Measurements from ENCODE around the gene MAP3K21. TPM values are rescaled to one million over a fixed set of nuclear protein-coding genes. Genes with fewer than 3 reads are reported as not detected.

Gene MAP3K21
- total and polyA plus RNA-seq, 2 of the 8 experiments (the other 6 are each of a cell fraction or from before 2014, with no cell fraction given): 21.2 to 21.8 TPM

DNA sequence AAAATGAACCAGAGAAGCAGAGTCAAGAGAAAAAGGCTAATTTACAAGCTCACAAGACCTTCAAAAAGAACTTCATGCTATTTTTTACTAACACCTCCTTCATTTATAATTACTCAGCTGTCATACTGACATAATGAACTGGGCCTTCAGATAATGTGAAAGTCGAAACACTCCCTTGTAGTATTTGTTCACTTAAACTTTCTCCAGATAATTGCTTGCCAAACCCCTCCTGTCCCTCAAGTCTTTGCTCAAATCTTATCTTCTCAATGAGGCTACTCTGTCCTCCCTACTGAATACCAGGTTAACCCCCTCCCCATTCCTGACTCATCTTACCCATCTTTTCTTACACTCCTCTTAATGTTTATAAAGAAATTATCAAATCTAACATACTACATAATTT is 11.1 kb upstream of the MAP3K21 start:
- H3K27ac ChIP-seq (ENCODE audit: low read depth, low read length): no peak overlapping the region
- H3K36me3 ChIP-seq (ENCODE audit: control insufficient read depth in 2 of 4, insufficient read depth in 4 of 4, low read length in 3 of 4): no peaks in the 10 kb centered on the region
- H3K4me2 ChIP-seq (ENCODE audit: insufficient read depth in 1 of 2, low read depth in 2 of 2, low read length in 2 of 2): no peak overlapping the region
- no peak overlapping the region for H2BK15ac ChIP-seq (ENCODE audit: low read length)
- H3K9me3 ChIP-seq (ENCODE audit: insufficient read depth in 2 of 2, low read depth in 1 of 2, low read length in 1 of 2): no peaks in the 10 kb centered on the region
- H4K5ac ChIP-seq (ENCODE audit: insufficient read length, low read depth, low read length): no peak overlapping the region
- H4K8ac ChIP-seq (ENCODE audit: extremely low read depth, insufficient read depth, low read length): no peak overlapping the region
- ChIA-PET POLR2A (ENCODE audit: partially characterized antibody) (no interaction called here), CTCF (ENCODE audit: partially characterized antibody) (interaction anchor here (0.5 to 1.6 kb wide), 8 partner anchors 9 to 798 kb away, joined by 3 to 6 read pairs (median 3); no protein-coding TSS in a partner anchor)
- no peak overlapping the region for H2BK5ac ChIP-seq (ENCODE audit: low read depth, low read length)
- WGBS, 2 experiments (ENCODE audit: extremely low coverage in 1 of 2, insufficient coverage in 1 of 2, insufficient read length in 1 of 2, insufficient replicate concordance in 2 of 2, low coverage in 1 of 2, low lambda C conversion rate in 2 of 2, missing lambda C conversion rate in 1 of 2): 79% methylated on average over 1 of the region's 1 CpG; no CpG with 5 or more reads in 1 of the 2 experiments
- H3K79me1 ChIP-seq (ENCODE audit: low read depth, low read length): no peaks in the 10 kb centered on the region
- H2AK5ac ChIP-seq (ENCODE audit: low read depth, low read length): no peak overlapping the region
- no peak overlapping the region for H3K56ac ChIP-seq (replicated peaks; ENCODE audit: insufficient read length, low read depth, low read length)
- no peak overlapping the region for H3K9ac ChIP-seq (replicated peaks in 1 of 4; ENCODE audit: extremely low read depth in 1 of 4, low read depth in 3 of 4, low read length in 3 of 4)
- H3K27me3 ChIP-seq (replicated peaks in 1 of 4; ENCODE audit: control insufficient read depth in 3 of 4, extremely low read depth in 1 of 4, insufficient read depth in 3 of 4, low read length in 3 of 4): no peaks in the 10 kb centered on the region
- H3K18ac ChIP-seq (ENCODE audit: extremely low read depth, low read length): no peak overlapping the region
- no peak overlapping the region for H2BK120ac ChIP-seq (replicated peaks; ENCODE audit: low read depth, low read length)
- no peak overlapping the region for H3K4ac ChIP-seq (replicated peaks; ENCODE audit: insufficient read length, low read depth, low read length)
- H3K23me2 ChIP-seq (ENCODE audit: low read depth, low read length): no peaks in the 10 kb centered on the region; the same call in 1 of the 2 replicates
- peaks cover 0 to 3% (median 0%) of the 10 kb centered on the region in 4 experiments; a peak in 2 of 7 replicates for H3K4me1 ChIP-seq (replicated peaks in 1 of 4; ENCODE audit: control insufficient read depth in 3 of 4, insufficient read depth in 4 of 4, low read length in 3 of 4)
- no peak overlapping the region for H3K4me3 ChIP-seq (ENCODE audit: extremely low read depth in 1 of 4, insufficient read depth in 2 of 4, low read depth in 3 of 4, low read length in 4 of 4)
- H4K20me1 ChIP-seq (replicated peaks in 1 of 2; ENCODE audit: control insufficient read depth in 1 of 2, insufficient read depth in 2 of 2, low read length in 2 of 2): no peaks in the 10 kb centered on the region
- no peak overlapping the region for H2BK12ac ChIP-seq (ENCODE audit: low read depth, low read length)
- no peaks in the 10 kb centered on the region for H3K79me2 ChIP-seq (ENCODE audit: control insufficient read depth in 1 of 2, insufficient read depth in 2 of 2, low read length in 2 of 2)
- DNase-seq (ENCODE audit: low read depth in 1 of 2, low spot score in 2 of 2) (no peak), FAIRE-seq (no peak)
- H3K14ac ChIP-seq (ENCODE audit: insufficient read length): no peak overlapping the region
- no peak overlapping the region for H2AFZ ChIP-seq (ENCODE audit: low read length)
- no peak overlapping the region for H2BK20ac ChIP-seq (ENCODE audit: low read length)
- no peak overlapping the region for H3K23ac ChIP-seq (ENCODE audit: insufficient read length)
- no peak overlapping the region for H4K91ac ChIP-seq (replicated peaks; ENCODE audit: insufficient read length, low read length)
- TF ChIP-seq GABPA (IDR thresholded peaks at IDR 0.05; ENCODE audit: borderline replicate concordance, insufficient read depth, low read length) (no peak), RAD21 (IDR thresholded peaks at IDR 0.05 in 1 of 2, conservative IDR thresholded peaks at IDR 0.05 in 1 of 2; ENCODE audit: low read depth in 2 of 2, low read length in 2 of 2) (no peak), ZNF274 (IDR thresholded peaks at IDR 0.05; ENCODE audit: borderline replicate concordance, extremely low read depth, low read length) (no peak), BCL11A (IDR thresholded peaks at IDR 0.05; ENCODE audit: low read depth in 2 of 2, low read length in 2 of 2) (no peak), TBP (IDR thresholded peaks at IDR 0.05; ENCODE audit: low read depth, low read length) (no peak), TAF7 (optimal IDR thresholded peaks at IDR 0.05; ENCODE audit: borderline replicate concordance, low read depth, low read length) (no peak), EZH2 (IDR thresholded peaks at IDR 0.05; ENCODE audit: low read depth, low read length, severe bottlenecking) (no peak), SP4 (IDR thresholded peaks at IDR 0.05; ENCODE audit: low read length) (no peak), SP1 (IDR thresholded peaks at IDR 0.05; ENCODE audit: low read depth, low read length) (no peak), SAP30 (IDR thresholded peaks at IDR 0.05; ENCODE audit: insufficient read depth, insufficient replicate concordance, low read length) (no peak), BRCA1 (IDR thresholded peaks at IDR 0.05; ENCODE audit: low read depth, low read length) (no peak), CHD2 (IDR thresholded peaks at IDR 0.05; ENCODE audit: low read length) (no peak)
- TF ChIP-seq, protein P1, sequence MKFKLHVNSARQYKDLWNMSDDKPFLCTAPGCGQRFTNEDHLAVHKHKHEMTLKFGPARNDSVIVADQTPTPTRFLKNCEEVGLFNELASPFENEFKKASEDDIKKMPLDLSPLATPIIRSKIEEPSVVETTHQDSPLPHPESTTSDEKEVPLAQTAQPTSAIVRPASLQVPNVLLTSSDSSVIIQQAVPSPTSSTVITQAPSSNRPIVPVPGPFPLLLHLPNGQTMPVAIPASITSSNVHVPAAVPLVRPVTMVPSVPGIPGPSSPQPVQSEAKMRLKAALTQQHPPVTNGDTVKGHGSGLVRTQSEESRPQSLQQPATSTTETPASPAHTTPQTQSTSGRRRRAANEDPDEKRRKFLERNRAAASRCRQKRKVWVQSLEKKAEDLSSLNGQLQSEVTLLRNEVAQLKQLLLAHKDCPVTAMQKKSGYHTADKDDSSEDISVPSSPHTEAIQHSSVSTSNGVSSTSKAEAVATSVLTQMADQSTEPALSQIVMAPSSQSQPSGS (IDR thresholded peaks at IDR 0.05; ENCODE audit: low read length): no peak

All from H1 (cell line).